GM12865 (cell line): ENCODE data around the gene VTI1A.

Source experiments
- DNase-seq: peaks from one replicate; pipeline ENCODE4 v3.0.0; 2010; ENCODE audit warnings: low read depth
- H3K4me3 ChIP-seq: 2 replicates; pipeline ENCODE4 v1.5.1; 2011; ENCODE audit warnings: mild to moderate bottlenecking, low read depth, low read length, control low read depth
- CTCF ChIP-seq: IDR thresholded peaks from 2 replicates; pipeline ENCODE4 v1.5.1; 2011; ENCODE audit warnings: low read length, control low read depth, low read depth, inconsistent platforms; ENCODE audit not compliant: insufficient read depth; ENCODE audit errors: missing control alignments

VTI1A gene

GRCh38 chr10:112738606-112739591 is 291.9 kb downstream of the VTI1A start:
- no peak for TF ChIP-seq CTCF
- H3K4me3 ChIP-seq: no peak overlapping the region
- no peak for DNase-seq

- TF ChIP-seq CTCF: no peak
- H3K4me3 ChIP-seq: no peak overlapping the region
- DNase-seq: no peak
Observed at GRCh38 chr10:112739592-112740353, 292.8 kb downstream of the VTI1A start.

GRCh38 chr10:112741830-112742402 is 294.9 kb downstream of the VTI1A start:
- no peak for TF ChIP-seq CTCF
- H3K4me3 ChIP-seq: no peak overlapping the region
- no peak for DNase-seq

- no peak overlapping the region for H3K4me3 ChIP-seq
- no peak for DNase-seq
- no peak for TF ChIP-seq CTCF
Observed at GRCh38 chr10:112744181-112745096, 297.4 kb downstream of the VTI1A start.

- H3K4me3 ChIP-seq: no peak overlapping the region
- no peak for DNase-seq
- no peak for TF ChIP-seq CTCF
Observed at GRCh38 chr10:112746329-112746728, 299.3 kb downstream of the VTI1A start.
